ENCODE results near the gene PTPRK. TPM values are rescaled to one million over a fixed set of nuclear protein-coding genes. Genes with fewer than 3 reads are reported as not detected.

PTPRK gene
- total and polyA plus RNA-seq, 10 of the 15 experiments (the other 5 are each of a cell fraction or from before 2014, with no cell fraction given), result 0.23 to 1.9 (median 0.55) TPM

DNA sequence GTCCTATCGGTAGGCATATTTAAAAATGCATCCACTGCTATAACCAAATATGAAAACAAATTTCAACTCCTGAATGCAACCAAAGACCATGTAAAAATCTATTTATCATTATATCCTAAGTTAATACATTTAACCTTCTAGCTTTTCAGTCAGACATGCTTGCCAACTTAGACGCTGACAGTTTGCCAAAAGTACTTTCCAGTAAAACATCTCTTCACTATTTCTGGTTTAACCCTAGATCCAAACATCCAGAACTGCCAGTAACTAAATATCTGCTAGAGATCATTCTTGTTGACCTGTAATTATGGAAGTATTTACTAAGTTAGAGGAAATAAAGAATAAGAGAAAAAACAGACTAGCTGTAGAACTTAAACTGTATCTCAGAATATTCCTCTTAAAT lies 409.3 kb downstream of the PTPRK start:
- no peaks in the 10 kb centered on the region for H3K9me3 ChIP-seq (replicated peaks; ENCODE audit: control insufficient read depth, insufficient read depth, low read length)
- ATAC-seq (no peak), DNase-seq (ENCODE audit: low read depth, low spot score) (no peak), FAIRE-seq (no peak)
- no TSS peak for BruUV-seq (replicated peaks)
- H3K27me3 ChIP-seq (replicated peaks in 1 of 2; ENCODE audit: control insufficient read depth in 2 of 2, insufficient read depth in 2 of 2, low read length in 1 of 2), result no peaks in the 10 kb centered on the region
- H3K79me2 ChIP-seq (ENCODE audit: control insufficient read depth, insufficient read depth, low read length), result no peaks in the 10 kb centered on the region
- ChIA-PET CTCF (interaction anchor here (0.6 kb wide), 1 partner anchor 122 kb away, joined by 3 read pairs; no protein-coding TSS in a partner anchor), RAD21 (ENCODE audit: unreplicated experiment) (no interaction called here), POLR2A (no interaction called here), SMC1A (ENCODE audit: uncharacterized antibody, unreplicated experiment) (interaction anchor here (1.1 kb wide), 1 partner anchor 32 kb away, joined by 3 read pairs; no protein-coding TSS in a partner anchor)
- no peak overlapping the region for H3K9ac ChIP-seq (ENCODE audit: control insufficient read depth, insufficient read depth, low read length)
- no peaks in the 10 kb centered on the region for H3K36me3 ChIP-seq (ENCODE audit: control insufficient read depth in 2 of 2, insufficient read depth in 2 of 2, low read length in 1 of 2)
- no peak overlapping the region for H3K4me3 ChIP-seq
- 41% methylated on average over 2 of the region's 2 CpGs for WGBS (ENCODE audit: insufficient coverage, insufficient replicate concordance, low lambda C conversion rate, missing lambda C conversion rate)
- H3K4me1 ChIP-seq (ENCODE audit: control insufficient read depth, insufficient read depth, low read length), result no peaks in the 10 kb centered on the region
- no peak overlapping the region for H3K27ac ChIP-seq (ENCODE audit: control insufficient read depth, insufficient read depth)
- intact Hi-C loops (cut with micrococcal nuclease; ENCODE audit: unreplicated experiment), result no loop called here
- no peak overlapping the region for H3K4me2 ChIP-seq (ENCODE audit: control insufficient read depth, insufficient read depth)
- in situ Hi-C loops (cut with MboI), result no loop called here
- no peak overlapping the region for H2AFZ ChIP-seq (ENCODE audit: control insufficient read depth, low read depth, low read length)
- no peaks in the 10 kb centered on the region for H4K20me1 ChIP-seq (ENCODE audit: control insufficient read depth, insufficient read depth)
- no peak for TF ChIP-seq SUPT20H (IDR thresholded peaks at IDR 0.05; ENCODE audit: borderline replicate concordance, control insufficient read depth, low read depth, low read length)
- TF ChIP-seq FOXK2 (IDR thresholded peaks at IDR 0.05), result no peak
- TF ChIP-seq, protein P1, sequence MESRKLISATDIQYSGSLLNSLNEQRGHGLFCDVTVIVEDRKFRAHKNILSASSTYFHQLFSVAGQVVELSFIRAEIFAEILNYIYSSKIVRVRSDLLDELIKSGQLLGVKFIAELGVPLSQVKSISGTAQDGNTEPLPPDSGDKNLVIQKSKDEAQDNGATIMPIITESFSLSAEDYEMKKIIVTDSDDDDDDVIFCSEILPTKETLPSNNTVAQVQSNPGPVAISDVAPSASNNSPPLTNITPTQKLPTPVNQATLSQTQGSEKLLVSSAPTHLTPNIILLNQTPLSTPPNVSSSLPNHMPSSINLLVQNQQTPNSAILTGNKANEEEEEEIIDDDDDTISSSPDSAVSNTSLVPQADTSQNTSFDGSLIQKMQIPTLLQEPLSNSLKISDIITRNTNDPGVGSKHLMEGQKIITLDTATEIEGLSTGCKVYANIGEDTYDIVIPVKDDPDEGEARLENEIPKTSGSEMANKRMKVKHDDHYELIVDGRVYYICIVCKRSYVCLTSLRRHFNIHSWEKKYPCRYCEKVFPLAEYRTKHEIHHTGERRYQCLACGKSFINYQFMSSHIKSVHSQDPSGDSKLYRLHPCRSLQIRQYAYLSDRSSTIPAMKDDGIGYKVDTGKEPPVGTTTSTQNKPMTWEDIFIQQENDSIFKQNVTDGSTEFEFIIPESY (IDR thresholded peaks at IDR 0.05), result no peak
- TF ChIP-seq KDM1A (IDR thresholded peaks at IDR 0.05; ENCODE audit: borderline replicate concordance), result no peak
- TF ChIP-seq, protein P2, sequence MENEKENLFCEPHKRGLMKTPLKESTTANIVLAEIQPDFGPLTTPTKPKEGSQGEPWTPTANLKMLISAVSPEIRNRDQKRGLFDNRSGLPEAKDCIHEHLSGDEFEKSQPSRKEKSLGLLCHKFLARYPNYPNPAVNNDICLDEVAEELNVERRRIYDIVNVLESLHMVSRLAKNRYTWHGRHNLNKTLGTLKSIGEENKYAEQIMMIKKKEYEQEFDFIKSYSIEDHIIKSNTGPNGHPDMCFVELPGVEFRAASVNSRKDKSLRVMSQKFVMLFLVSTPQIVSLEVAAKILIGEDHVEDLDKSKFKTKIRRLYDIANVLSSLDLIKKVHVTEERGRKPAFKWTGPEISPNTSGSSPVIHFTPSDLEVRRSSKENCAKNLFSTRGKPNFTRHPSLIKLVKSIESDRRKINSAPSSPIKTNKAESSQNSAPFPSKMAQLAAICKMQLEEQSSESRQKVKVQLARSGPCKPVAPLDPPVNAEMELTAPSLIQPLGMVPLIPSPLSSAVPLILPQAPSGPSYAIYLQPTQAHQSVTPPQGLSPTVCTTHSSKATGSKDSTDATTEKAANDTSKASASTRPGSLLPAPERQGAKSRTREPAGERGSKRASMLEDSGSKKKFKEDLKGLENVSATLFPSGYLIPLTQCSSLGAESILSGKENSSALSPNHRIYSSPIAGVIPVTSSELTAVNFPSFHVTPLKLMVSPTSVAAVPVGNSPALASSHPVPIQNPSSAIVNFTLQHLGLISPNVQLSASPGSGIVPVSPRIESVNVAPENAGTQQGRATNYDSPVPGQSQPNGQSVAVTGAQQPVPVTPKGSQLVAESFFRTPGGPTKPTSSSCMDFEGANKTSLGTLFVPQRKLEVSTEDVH (IDR thresholded peaks at IDR 0.05; ENCODE audit: low read depth, partially characterized antibody), result no peak
- TF ChIP-seq ZNF622 (IDR thresholded peaks at IDR 0.05), result no peak
- TF ChIP-seq RUNX3 (IDR thresholded peaks at IDR 0.05; ENCODE audit: low read length), result no peak
- TF ChIP-seq DPF2 (IDR thresholded peaks at IDR 0.05), result no peak
- TF ChIP-seq, protein P3, sequence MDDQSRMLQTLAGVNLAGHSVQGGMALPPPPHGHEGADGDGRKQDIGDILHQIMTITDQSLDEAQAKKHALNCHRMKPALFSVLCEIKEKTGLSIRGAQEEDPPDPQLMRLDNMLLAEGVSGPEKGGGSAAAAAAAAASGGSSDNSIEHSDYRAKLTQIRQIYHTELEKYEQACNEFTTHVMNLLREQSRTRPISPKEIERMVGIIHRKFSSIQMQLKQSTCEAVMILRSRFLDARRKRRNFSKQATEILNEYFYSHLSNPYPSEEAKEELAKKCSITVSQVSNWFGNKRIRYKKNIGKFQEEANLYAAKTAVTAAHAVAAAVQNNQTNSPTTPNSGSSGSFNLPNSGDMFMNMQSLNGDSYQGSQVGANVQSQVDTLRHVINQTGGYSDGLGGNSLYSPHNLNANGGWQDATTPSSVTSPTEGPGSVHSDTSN (IDR thresholded peaks at IDR 0.05; ENCODE audit: insufficient replicate concordance, low read depth, low read length), result no peak
- TF ChIP-seq SMC3 (IDR thresholded peaks at IDR 0.05; ENCODE audit: borderline replicate concordance, low read length), result no peak
- TF ChIP-seq BACH1 (IDR thresholded peaks at IDR 0.05; ENCODE audit: borderline replicate concordance), result no peak
- TF ChIP-seq RAD21 (IDR thresholded peaks at IDR 0.05; ENCODE audit: insufficient read depth, low read depth, low read length), result no peak
- no peak for TF ChIP-seq MTA2 (IDR thresholded peaks at IDR 0.05; ENCODE audit: low read depth)
- TF ChIP-seq SP1 (IDR thresholded peaks at IDR 0.05; ENCODE audit: low read depth, low read length), result no peak
- TF ChIP-seq, protein P4, sequence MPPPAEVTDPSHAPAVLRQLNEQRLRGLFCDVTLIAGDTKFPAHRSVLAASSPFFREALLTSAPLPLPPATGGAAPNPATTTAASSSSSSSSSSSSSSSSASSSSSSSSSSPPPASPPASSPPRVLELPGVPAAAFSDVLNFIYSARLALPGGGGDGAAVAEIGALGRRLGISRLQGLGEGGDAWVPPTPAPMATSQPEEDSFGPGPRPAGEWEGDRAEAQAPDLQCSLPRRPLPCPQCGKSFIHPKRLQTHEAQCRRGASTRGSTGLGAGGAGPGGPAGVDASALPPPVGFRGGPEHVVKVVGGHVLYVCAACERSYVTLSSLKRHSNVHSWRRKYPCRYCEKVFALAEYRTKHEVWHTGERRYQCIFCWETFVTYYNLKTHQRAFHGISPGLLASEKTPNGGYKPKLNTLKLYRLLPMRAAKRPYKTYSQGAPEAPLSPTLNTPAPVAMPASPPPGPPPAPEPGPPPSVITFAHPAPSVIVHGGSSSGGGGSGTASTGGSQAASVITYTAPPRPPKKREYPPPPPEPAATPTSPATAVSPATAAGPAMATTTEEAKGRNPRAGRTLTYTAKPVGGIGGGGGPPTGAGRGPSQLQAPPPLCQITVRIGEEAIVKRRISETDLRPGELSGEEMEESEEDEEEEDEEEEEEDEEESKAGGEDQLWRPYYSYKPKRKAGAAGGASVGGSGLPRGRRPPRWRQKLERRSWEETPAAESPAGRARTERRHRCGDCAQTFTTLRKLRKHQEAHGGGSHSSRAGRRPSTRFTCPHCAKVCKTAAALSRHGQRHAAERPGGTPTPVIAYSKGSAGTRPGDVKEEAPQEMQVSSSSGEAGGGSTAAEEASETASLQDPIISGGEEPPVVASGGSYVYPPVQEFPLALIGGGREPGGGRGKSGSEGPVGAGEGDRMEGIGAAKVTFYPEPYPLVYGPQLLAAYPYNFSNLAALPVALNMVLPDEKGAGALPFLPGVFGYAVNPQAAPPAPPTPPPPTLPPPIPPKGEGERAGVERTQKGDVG (CRISPR knock-in tag; IDR thresholded peaks at IDR 0.05), result no peak
- no peak for TF ChIP-seq NFYB (IDR thresholded peaks at IDR 0.05; ENCODE audit: insufficient read depth, low read depth, low read length)

Measured in GM12878 (cell line).